SK-N-SH treated with all-trans-retinoic acid at 6 μM for 48 hours (cell line): ENCODE results near the gene OPRM1.

Source experiments
- ATAC-seq: fragments of 200-7000 bp; cut with Tn5 transposase; 3 replicates; pipeline ENCODE4 v1.9.1; 2020; ENCODE audit warnings: mild to moderate bottlenecking, moderate library complexity
- ARNTL ChIP-seq: fragments of 450-650 bp; formaldehyde crosslinking; IDR thresholded peaks from 2 replicates; pipeline ENCODE4 v1.5.0; 2020; ENCODE audit warnings: low read depth, mild to moderate bottlenecking, moderate library complexity, borderline replicate concordance
- BACH2 ChIP-seq: fragments of 250-450 bp; sonication (Bioruptor Pico); IDR thresholded peaks from 2 replicates; pipeline ENCODE4 v1.9.0; 2021; ENCODE audit warnings: mild to moderate bottlenecking, borderline replicate concordance
- CSDC2 ChIP-seq: fragments of 250-450 bp; sonication (Bioruptor Pico); IDR thresholded peaks from 2 replicates; pipeline ENCODE4 v1.5.0; 2020; ENCODE audit warnings: mild to moderate bottlenecking, moderate library complexity
- ESRRG ChIP-seq: fragments of 250-450 bp; sonication (Bioruptor Pico); IDR thresholded peaks from 2 replicates; pipeline ENCODE4 v1.6.1; 2021; ENCODE audit warnings: mild to moderate bottlenecking
- ISL1 ChIP-seq: fragments of 250-450 bp; sonication (Bioruptor Pico); IDR thresholded peaks from 2 replicates; pipeline ENCODE4 v2.1.2; 2022; ENCODE audit warnings: mild to moderate bottlenecking, moderate library complexity
- OSR1 ChIP-seq: fragments of 250-450 bp; sonication (Bioruptor Pico); IDR thresholded peaks from 2 replicates; pipeline ENCODE4 v1.8.0; 2022; ENCODE audit warnings: moderate library complexity, mild to moderate bottlenecking, inconsistent platforms
- PPARA ChIP-seq: fragments of 250-450 bp; sonication (Bioruptor Pico); IDR thresholded peaks from 2 replicates; pipeline ENCODE4 v1.5.0; 2020; ENCODE audit warnings: mild to moderate bottlenecking, borderline replicate concordance
- RARB ChIP-seq: fragments of 250-450 bp; sonication (Bioruptor Pico); IDR thresholded peaks from 2 replicates; pipeline ENCODE4 v1.8.0; 2021; ENCODE audit warnings: mild to moderate bottlenecking, moderate library complexity
- TSHZ2 ChIP-seq: fragments of 250-450 bp; sonication (Bioruptor Pico); IDR thresholded peaks from 2 replicates; pipeline ENCODE4 v1.5.0; 2020; ENCODE audit warnings: mild to moderate bottlenecking, moderate library complexity
- ZFP3 ChIP-seq: fragments of 250-450 bp; sonication (Bioruptor Pico); IDR thresholded peaks from 2 replicates; pipeline ENCODE4 v1.5.0; 2020; ENCODE audit warnings: mild to moderate bottlenecking, moderate library complexity
- ZFP30 ChIP-seq: fragments of 450-650 bp; formaldehyde crosslinking; IDR thresholded peaks from 2 replicates; pipeline ENCODE4 v1.5.0; 2022; ENCODE audit warnings: mild to moderate bottlenecking, moderate library complexity
- ZNF565 ChIP-seq: fragments of 450-650 bp; formaldehyde crosslinking; conservative IDR thresholded peaks from 2 replicates; pipeline ENCODE4 v1.5.0; 2020; ENCODE audit warnings: low read depth, mild to moderate bottlenecking, moderate library complexity
- ZNF70 ChIP-seq: fragments of 450-650 bp; formaldehyde crosslinking; IDR thresholded peaks from 2 replicates; pipeline ENCODE4 v1.5.0; 2020; ENCODE audit warnings: mild to moderate bottlenecking, moderate library complexity
- ZNF8 ChIP-seq: fragments of 450-650 bp; formaldehyde crosslinking; IDR thresholded peaks from 2 replicates; pipeline ENCODE4 v1.5.0; 2020; ENCODE audit warnings: mild to moderate bottlenecking, moderate library complexity
- TF ChIP-seq, protein P1 (sequence below): fragments of 250-450 bp; sonication (Bioruptor Pico); IDR thresholded peaks from 2 replicates; pipeline ENCODE4 v1.5.1; 2021; ENCODE audit warnings: mild to moderate bottlenecking, moderate library complexity
- TF ChIP-seq, protein P2 (sequence below): fragments of 250-450 bp; sonication (Bioruptor Pico); IDR thresholded peaks from 2 replicates; pipeline ENCODE4 v1.8.0; 2021; ENCODE audit warnings: low read depth, mild to moderate bottlenecking, moderate library complexity, borderline replicate concordance
- TF ChIP-seq, protein P3 (sequence below): fragments of 250-450 bp; sonication (Bioruptor Pico); IDR thresholded peaks from 2 replicates; pipeline ENCODE4 v1.8.0; 2020; ENCODE audit warnings: mild to moderate bottlenecking, moderate library complexity, borderline replicate concordance
- TF ChIP-seq, protein P4 (sequence below): fragments of 250-450 bp; sonication (Bioruptor Pico); IDR thresholded peaks from 2 replicates; pipeline ENCODE4 v1.5.1; 2020; ENCODE audit warnings: low read depth, mild to moderate bottlenecking, moderate library complexity

The OPRM1 gene

DNA sequence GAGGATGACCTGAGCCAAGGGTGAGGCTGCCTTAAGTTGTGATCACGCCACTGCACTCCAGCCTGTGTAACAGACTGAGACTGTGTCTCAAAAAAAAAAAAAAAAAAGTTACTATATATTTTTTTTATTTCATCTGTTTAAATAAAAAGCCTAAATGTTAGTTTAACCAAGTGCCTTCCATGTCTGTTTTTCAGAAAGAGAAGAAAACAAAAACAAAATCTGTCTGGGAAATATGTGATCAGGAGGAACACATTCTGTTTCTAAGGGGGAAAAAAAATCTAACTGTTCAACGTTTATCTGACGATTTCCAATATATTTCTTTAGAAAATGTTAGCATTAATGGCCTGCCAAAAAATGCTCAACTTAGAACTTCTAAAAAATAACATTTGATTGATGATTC, 170.5 kb downstream of the OPRM1 start:
- TF ChIP-seq TSHZ2 (CRISPR knock-in tag) (no peak), ESRRG (CRISPR knock-in tag) (no peak), RARB (CRISPR knock-in tag) (no peak), CSDC2 (CRISPR knock-in tag) (no peak), ZFP3 (CRISPR knock-in tag) (no peak), ZNF70 (no peak)
- TF ChIP-seq, protein P1, sequence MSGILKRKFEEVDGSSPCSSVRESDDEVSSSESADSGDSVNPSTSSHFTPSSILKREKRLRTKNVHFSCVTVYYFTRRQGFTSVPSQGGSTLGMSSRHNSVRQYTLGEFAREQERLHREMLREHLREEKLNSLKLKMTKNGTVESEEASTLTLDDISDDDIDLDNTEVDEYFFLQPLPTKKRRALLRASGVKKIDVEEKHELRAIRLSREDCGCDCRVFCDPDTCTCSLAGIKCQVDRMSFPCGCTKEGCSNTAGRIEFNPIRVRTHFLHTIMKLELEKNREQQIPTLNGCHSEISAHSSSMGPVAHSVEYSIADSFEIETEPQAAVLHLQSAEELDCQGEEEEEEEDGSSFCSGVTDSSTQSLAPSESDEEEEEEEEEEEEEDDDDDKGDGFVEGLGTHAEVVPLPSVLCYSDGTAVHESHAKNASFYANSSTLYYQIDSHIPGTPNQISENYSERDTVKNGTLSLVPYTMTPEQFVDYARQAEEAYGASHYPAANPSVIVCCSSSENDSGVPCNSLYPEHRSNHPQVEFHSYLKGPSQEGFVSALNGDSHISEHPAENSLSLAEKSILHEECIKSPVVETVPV (CRISPR knock-in tag) = no peak
- TF ChIP-seq, protein P2, sequence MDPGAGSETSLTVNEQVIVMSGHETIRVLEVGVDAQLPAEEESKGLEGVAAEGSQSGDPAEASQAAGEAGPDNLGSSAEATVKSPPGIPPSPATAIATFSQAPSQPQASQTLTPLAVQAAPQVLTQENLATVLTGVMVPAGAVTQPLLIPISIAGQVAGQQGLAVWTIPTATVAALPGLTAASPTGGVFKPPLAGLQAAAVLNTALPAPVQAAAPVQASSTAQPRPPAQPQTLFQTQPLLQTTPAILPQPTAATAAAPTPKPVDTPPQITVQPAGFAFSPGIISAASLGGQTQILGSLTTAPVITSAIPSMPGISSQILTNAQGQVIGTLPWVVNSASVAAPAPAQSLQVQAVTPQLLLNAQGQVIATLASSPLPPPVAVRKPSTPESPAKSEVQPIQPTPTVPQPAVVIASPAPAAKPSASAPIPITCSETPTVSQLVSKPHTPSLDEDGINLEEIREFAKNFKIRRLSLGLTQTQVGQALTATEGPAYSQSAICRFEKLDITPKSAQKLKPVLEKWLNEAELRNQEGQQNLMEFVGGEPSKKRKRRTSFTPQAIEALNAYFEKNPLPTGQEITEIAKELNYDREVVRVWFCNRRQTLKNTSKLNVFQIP = no peak
- TF ChIP-seq, protein P3, sequence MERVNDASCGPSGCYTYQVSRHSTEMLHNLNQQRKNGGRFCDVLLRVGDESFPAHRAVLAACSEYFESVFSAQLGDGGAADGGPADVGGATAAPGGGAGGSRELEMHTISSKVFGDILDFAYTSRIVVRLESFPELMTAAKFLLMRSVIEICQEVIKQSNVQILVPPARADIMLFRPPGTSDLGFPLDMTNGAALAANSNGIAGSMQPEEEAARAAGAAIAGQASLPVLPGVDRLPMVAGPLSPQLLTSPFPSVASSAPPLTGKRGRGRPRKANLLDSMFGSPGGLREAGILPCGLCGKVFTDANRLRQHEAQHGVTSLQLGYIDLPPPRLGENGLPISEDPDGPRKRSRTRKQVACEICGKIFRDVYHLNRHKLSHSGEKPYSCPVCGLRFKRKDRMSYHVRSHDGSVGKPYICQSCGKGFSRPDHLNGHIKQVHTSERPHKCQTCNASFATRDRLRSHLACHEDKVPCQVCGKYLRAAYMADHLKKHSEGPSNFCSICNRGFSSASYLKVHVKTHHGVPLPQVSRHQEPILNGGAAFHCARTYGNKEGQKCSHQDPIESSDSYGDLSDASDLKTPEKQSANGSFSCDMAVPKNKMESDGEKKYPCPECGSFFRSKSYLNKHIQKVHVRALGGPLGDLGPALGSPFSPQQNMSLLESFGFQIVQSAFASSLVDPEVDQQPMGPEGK = no peak

DNA sequence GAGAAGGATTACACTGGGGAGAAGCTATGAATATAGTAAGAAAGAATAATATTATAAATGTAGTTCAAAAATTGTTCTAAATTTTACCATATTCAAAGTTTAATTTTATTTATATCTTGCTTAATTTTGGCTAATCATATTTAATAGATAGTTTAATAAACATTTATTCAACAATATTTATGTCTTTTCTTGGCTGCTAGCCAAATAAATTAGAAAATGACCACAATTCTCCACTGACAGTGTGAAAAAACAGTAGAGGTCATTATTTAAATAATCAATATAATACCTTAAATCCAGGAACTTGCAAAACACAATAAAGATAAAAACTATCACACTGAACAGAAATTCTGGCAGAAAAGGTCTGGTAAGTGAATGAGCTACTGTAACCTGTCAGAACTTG, 171.6 kb downstream of the OPRM1 start:
- ATAC-seq = no peak
- TF ChIP-seq TSHZ2 (CRISPR knock-in tag) = no peak
- no peak for TF ChIP-seq ISL1 (CRISPR knock-in tag)
- no peak for TF ChIP-seq ZNF70
- no peak for TF ChIP-seq RARB (CRISPR knock-in tag)
- no peak for TF ChIP-seq CSDC2 (CRISPR knock-in tag)
- no peak for TF ChIP-seq ZNF565 (CRISPR knock-in tag)
- TF ChIP-seq PPARA (CRISPR knock-in tag) = no peak
- no peak for TF ChIP-seq ZNF8 (CRISPR knock-in tag)
- TF ChIP-seq, protein P3 = no peak
- TF ChIP-seq BACH2 = no peak
- TF ChIP-seq OSR1 (CRISPR knock-in tag) = no peak
- no peak for TF ChIP-seq ZFP30 (CRISPR knock-in tag)
- TF ChIP-seq, all 23 proteins: peak for 0

More for the DNA sequence above, 170.5 kb downstream of the OPRM1 start:
- ATAC-seq = no peak

- no peak for TF ChIP-seq BACH2
- no peak for TF ChIP-seq ZNF565 (CRISPR knock-in tag)
- TF ChIP-seq ARNTL = no peak
- TF ChIP-seq OSR1 (CRISPR knock-in tag) = no peak
- no peak for TF ChIP-seq ZFP3 (CRISPR knock-in tag)
- no peak for TF ChIP-seq PPARA (CRISPR knock-in tag)
- TF ChIP-seq ZFP30 (CRISPR knock-in tag) = no peak
- TF ChIP-seq ESRRG (CRISPR knock-in tag) = no peak
- TF ChIP-seq, protein P4, sequence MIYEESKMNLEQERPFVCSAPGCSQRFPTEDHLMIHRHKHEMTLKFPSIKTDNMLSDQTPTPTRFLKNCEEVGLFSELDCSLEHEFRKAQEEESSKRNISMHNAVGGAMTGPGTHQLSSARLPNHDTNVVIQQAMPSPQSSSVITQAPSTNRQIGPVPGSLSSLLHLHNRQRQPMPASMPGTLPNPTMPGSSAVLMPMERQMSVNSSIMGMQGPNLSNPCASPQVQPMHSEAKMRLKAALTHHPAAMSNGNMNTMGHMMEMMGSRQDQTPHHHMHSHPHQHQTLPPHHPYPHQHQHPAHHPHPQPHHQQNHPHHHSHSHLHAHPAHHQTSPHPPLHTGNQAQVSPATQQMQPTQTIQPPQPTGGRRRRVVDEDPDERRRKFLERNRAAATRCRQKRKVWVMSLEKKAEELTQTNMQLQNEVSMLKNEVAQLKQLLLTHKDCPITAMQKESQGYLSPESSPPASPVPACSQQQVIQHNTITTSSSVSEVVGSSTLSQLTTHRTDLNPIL (CRISPR knock-in tag) = no peak
- TF ChIP-seq CSDC2 (CRISPR knock-in tag) = no peak
- TF ChIP-seq, all 23 proteins: peak for 0
Measured at GRCh38 chr6:154213782-154214181, 174.7 kb downstream of the OPRM1 start.

More at GRCh38 chr6:154213782-154214181, 174.7 kb downstream of the OPRM1 start:
- ATAC-seq = no peak
